HepG2 (cell line): Measurements from ENCODE around the gene NEU1. TPM values are rescaled to one million over a fixed set of nuclear protein-coding genes. Genes with fewer than 3 reads are reported as not detected.

Experiments
- BRD4 ChIP-seq: sonication (generic); formaldehyde crosslinking; IDR thresholded peaks from 2 replicates; pipeline ENCODE4 v1.4.0; 2020; ENCODE audit warnings: missing genetic modification reagents
- PHF21A ChIP-seq: sonication (generic); formaldehyde crosslinking; IDR thresholded peaks from 2 replicates; pipeline ENCODE4 v1.5.0; 2020; ENCODE audit warnings: mild to moderate bottlenecking, missing genetic modification reagents
- ZNF3 ChIP-seq: IDR thresholded peaks from 2 replicates; pipeline ENCODE4 v1.7.0; 2017; ENCODE audit warnings: inconsistent platforms
- ZNF44 ChIP-seq: sonication (generic); formaldehyde crosslinking; IDR thresholded peaks from 2 replicates; pipeline ENCODE4 v1.5.1; 2020; ENCODE audit warnings: mild to moderate bottlenecking, missing genetic modification reagents
- ZNF546 ChIP-seq: sonication (generic); formaldehyde crosslinking; conservative IDR thresholded peaks from 2 replicates; pipeline ENCODE4 v1.8.1; 2023; ENCODE audit warnings: mild to moderate bottlenecking, missing genetic modification reagents
- ZNF747 ChIP-seq: sonication (generic); formaldehyde crosslinking; IDR thresholded peaks from 2 replicates; pipeline ENCODE4 v1.8.1; 2023; ENCODE audit warnings: missing genetic modification reagents, mild to moderate bottlenecking, borderline replicate concordance
- ZNF761 ChIP-seq: sonication (generic); formaldehyde crosslinking; conservative IDR thresholded peaks from 2 replicates; pipeline ENCODE4 v1.4.0; 2020; ENCODE audit warnings: mild to moderate bottlenecking, missing genetic modification reagents
- ZNF768 ChIP-seq: sonication (generic); formaldehyde crosslinking; IDR thresholded peaks from 2 replicates; pipeline ENCODE4 v1.4.0; 2020; ENCODE audit warnings: missing genetic modification reagents
- ZXDC ChIP-seq: sonication (generic); formaldehyde crosslinking; IDR thresholded peaks from 2 replicates; pipeline ENCODE4 v1.5.0; 2020; ENCODE audit warnings: mild to moderate bottlenecking, missing genetic modification reagents
- ZZZ3 ChIP-seq: sonication (generic); formaldehyde crosslinking; IDR thresholded peaks from 2 replicates; pipeline ENCODE4 v1.4.0; 2020; ENCODE audit warnings: missing genetic modification reagents, mild to moderate bottlenecking, borderline replicate concordance
- polyA plus RNA-seq, 8 experiments: library from polyadenylated mRNA; depleted of rRNA in 3 of 8; stranded (reverse) in 7 of 8; unstranded in 1 of 8; fragments of >200 nt; fragmentation: Illumina TruSeq in 4 of 8; extraction: Trizol in 4 of 8; gene quantifications; 2 replicates each; pipeline versions ENCODE4 v1.2.1 to v1.2.3, GENCODE V29; 2011 to 2016; ENCODE audit warnings: low read depth in 4 of 8, missing spikeins in 1 of 8, mixed read lengths in 1 of 8; ENCODE audit not compliant: insufficient read depth in 1 of 8
- total RNA-seq, 5 experiments: library from RNA; depleted of rRNA; stranded (reverse); fragments of >200 nt; fragmentation: Illumina TruSeq; extraction: Trizol; gene quantifications; 2 replicates each; pipeline ENCODE4 v1.2.3, GENCODE V29; 2016; ENCODE audit warnings: low read depth in 1 of 5
- TF ChIP-seq, protein P1 (sequence below): sonication (generic); formaldehyde crosslinking; IDR thresholded peaks from 2 replicates; pipeline ENCODE4 v1.4.0; 2020; ENCODE audit warnings: missing genetic modification reagents, borderline replicate concordance
- TF ChIP-seq, protein P2 (sequence below): sonication (generic); formaldehyde crosslinking; IDR thresholded peaks from 2 replicates; pipeline ENCODE4 v1.4.0; 2020; ENCODE audit warnings: missing genetic modification reagents
- TF ChIP-seq, protein P3 (sequence below): sonication (generic); formaldehyde crosslinking; IDR thresholded peaks from 2 replicates; pipeline ENCODE4 v1.4.0; 2020; ENCODE audit warnings: missing genetic modification reagents

Gene NEU1
- total and polyA plus RNA-seq, 2 of the 13 experiments (the other 11 are each of a cell fraction or from before 2014, with no cell fraction given): 215 to 297 TPM

- TF ChIP-seq, protein P1, sequence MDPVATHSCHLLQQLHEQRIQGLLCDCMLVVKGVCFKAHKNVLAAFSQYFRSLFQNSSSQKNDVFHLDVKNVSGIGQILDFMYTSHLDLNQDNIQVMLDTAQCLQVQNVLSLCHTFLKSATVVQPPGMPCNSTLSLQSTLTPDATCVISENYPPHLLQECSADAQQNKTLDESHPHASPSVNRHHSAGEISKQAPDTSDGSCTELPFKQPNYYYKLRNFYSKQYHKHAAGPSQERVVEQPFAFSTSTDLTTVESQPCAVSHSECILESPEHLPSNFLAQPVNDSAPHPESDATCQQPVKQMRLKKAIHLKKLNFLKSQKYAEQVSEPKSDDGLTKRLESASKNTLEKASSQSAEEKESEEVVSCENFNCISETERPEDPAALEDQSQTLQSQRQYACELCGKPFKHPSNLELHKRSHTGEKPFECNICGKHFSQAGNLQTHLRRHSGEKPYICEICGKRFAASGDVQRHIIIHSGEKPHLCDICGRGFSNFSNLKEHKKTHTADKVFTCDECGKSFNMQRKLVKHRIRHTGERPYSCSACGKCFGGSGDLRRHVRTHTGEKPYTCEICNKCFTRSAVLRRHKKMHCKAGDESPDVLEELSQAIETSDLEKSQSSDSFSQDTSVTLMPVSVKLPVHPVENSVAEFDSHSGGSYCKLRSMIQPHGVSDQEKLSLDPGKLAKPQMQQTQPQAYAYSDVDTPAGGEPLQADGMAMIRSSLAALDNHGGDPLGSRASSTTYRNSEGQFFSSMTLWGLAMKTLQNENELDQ (CRISPR knock-in tag): no peak
- TF ChIP-seq ZNF546: no peak
- TF ChIP-seq ZNF44 (CRISPR knock-in tag): no peak
- no peak for TF ChIP-seq ZZZ3 (CRISPR knock-in tag)
- no peak for TF ChIP-seq ZNF761 (CRISPR knock-in tag)
- no peak for TF ChIP-seq ZNF3 (CRISPR knock-in tag)
- no peak for TF ChIP-seq BRD4 (CRISPR knock-in tag)
- no peak for TF ChIP-seq ZNF747
- TF ChIP-seq, protein P2, sequence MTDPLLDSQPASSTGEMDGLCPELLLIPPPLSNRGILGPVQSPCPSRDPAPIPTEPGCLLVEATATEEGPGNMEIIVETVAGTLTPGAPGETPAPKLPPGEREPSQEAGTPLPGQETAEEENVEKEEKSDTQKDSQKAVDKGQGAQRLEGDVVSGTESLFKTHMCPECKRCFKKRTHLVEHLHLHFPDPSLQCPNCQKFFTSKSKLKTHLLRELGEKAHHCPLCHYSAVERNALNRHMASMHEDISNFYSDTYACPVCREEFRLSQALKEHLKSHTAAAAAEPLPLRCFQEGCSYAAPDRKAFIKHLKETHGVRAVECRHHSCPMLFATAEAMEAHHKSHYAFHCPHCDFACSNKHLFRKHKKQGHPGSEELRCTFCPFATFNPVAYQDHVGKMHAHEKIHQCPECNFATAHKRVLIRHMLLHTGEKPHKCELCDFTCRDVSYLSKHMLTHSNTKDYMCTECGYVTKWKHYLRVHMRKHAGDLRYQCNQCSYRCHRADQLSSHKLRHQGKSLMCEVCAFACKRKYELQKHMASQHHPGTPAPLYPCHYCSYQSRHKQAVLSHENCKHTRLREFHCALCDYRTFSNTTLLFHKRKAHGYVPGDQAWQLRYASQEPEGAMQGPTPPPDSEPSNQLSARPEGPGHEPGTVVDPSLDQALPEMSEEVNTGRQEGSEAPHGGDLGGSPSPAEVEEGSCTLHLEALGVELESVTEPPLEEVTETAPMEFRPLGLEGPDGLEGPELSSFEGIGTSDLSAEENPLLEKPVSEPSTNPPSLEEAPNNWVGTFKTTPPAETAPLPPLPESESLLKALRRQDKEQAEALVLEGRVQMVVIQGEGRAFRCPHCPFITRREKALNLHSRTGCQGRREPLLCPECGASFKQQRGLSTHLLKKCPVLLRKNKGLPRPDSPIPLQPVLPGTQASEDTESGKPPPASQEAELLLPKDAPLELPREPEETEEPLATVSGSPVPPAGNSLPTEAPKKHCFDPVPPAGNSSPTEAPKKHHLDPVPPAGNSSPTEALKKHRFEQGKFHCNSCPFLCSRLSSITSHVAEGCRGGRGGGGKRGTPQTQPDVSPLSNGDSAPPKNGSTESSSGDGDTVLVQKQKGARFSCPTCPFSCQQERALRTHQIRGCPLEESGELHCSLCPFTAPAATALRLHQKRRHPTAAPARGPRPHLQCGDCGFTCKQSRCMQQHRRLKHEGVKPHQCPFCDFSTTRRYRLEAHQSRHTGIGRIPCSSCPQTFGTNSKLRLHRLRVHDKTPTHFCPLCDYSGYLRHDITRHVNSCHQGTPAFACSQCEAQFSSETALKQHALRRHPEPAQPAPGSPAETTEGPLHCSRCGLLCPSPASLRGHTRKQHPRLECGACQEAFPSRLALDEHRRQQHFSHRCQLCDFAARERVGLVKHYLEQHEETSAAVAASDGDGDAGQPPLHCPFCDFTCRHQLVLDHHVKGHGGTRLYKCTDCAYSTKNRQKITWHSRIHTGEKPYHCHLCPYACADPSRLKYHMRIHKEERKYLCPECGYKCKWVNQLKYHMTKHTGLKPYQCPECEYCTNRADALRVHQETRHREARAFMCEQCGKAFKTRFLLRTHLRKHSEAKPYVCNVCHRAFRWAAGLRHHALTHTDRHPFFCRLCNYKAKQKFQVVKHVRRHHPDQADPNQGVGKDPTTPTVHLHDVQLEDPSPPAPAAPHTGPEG: no peak
- no peak for TF ChIP-seq PHF21A (CRISPR knock-in tag)
- TF ChIP-seq ZXDC (CRISPR knock-in tag): no peak
- TF ChIP-seq, protein P3, sequence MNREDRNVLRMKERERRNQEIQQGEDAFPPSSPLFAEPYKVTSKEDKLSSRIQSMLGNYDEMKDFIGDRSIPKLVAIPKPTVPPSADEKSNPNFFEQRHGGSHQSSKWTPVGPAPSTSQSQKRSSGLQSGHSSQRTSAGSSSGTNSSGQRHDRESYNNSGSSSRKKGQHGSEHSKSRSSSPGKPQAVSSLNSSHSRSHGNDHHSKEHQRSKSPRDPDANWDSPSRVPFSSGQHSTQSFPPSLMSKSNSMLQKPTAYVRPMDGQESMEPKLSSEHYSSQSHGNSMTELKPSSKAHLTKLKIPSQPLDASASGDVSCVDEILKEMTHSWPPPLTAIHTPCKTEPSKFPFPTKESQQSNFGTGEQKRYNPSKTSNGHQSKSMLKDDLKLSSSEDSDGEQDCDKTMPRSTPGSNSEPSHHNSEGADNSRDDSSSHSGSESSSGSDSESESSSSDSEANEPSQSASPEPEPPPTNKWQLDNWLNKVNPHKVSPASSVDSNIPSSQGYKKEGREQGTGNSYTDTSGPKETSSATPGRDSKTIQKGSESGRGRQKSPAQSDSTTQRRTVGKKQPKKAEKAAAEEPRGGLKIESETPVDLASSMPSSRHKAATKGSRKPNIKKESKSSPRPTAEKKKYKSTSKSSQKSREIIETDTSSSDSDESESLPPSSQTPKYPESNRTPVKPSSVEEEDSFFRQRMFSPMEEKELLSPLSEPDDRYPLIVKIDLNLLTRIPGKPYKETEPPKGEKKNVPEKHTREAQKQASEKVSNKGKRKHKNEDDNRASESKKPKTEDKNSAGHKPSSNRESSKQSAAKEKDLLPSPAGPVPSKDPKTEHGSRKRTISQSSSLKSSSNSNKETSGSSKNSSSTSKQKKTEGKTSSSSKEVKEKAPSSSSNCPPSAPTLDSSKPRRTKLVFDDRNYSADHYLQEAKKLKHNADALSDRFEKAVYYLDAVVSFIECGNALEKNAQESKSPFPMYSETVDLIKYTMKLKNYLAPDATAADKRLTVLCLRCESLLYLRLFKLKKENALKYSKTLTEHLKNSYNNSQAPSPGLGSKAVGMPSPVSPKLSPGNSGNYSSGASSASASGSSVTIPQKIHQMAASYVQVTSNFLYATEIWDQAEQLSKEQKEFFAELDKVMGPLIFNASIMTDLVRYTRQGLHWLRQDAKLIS: no peak
- TF ChIP-seq ZNF768 (CRISPR knock-in tag): no peak
Observed at GRCh38 chr6:31837369-31838113, 25.1 kb downstream of the NEU1 start (continued).
